Measurements from ENCODE around the gene DALRD3.
"Not testable (repeated sequence)": the region's sequence is repeated elsewhere in the genome, so short reads cannot be mapped to it uniquely, and the experiment has no call there.

DALRD3 gene

DNA sequence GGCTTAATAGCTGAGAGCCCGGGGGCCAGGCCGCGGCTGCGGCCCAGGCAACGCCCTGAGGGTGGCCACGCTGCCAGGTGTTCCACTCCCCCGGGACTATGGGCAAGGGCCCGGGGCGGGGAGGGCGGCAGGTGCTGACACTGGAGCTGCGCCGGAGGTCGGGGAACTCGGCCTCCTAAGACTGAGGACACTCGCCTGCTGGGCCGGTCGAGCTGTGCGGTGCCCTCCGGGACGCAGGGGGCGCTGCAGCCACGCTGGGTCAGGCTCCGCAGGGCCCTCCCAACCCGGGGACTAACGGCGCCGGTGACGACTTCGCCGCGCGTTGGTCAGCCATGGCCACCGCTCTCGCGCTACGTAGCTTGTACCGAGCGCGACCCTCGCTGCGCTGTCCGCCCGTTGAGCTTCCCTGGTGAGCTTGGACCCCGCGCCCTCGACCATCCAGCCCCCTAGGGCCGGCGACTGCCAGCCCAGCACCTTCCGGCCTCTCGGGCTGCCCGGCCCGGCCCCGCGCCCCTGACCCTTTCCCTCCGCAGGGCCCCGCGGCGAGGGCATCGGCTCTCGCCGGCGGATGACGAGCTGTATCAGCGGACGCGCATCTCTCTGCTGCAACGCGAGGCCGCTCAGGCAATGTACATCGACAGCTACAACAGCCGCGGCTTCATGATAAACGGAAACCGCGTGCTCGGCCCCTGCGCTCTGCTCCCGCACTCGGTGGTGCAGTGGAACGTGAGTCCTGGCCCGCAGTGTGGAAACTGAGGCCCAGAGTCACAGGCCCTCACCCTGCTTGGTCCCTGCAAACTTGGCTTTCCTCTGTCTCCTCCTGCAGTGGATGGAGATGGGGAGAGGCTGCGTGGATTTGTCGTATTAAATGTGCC is 3.7 kb upstream of the DALRD3 start, which contains the start of gene NDUFAF3:
NDUFAF3 (plus strand) TSS at position 309 of the 875 bp plus-strand sequence; CDS start at position 333, 24 bp downstream.
- DNase-seq (ENCODE audit: low read depth in 3 of 3), result peak; percentile 88 to 93 (median 89)

DNA sequence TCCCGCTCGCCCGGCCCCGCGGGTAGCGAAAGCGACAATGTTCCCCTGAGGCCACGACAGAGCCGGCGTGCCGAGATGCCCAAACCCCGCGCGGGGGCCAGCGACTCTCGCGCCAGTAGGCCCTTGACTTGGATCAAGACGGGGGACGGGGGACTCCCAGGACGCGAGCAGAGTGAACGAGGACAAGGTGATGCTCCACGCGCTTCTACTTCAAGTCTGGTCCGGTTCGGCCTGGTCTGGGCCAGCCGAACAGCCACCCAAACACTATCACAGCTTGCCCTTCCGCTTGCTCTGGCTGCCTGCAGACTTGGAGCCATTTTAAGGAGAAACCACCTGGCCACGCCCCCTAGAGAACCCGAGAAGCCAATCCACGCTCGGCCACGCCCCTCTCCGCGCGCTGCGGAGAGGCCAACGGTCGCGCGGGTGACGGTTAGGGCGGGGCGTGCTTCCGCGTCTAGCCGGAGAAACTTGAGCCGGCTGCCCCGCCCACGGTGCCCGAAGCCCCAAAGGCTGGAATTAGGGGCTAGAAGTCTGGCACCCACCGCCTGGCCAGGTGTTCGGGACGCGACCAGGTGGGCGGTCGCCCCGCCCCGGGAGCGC is 2.9 kb upstream of the DALRD3 start:
- peak; percentile 96 to 99 (median 98) for DNase-seq (ENCODE audit: low read depth in 3 of 3)

DNA sequence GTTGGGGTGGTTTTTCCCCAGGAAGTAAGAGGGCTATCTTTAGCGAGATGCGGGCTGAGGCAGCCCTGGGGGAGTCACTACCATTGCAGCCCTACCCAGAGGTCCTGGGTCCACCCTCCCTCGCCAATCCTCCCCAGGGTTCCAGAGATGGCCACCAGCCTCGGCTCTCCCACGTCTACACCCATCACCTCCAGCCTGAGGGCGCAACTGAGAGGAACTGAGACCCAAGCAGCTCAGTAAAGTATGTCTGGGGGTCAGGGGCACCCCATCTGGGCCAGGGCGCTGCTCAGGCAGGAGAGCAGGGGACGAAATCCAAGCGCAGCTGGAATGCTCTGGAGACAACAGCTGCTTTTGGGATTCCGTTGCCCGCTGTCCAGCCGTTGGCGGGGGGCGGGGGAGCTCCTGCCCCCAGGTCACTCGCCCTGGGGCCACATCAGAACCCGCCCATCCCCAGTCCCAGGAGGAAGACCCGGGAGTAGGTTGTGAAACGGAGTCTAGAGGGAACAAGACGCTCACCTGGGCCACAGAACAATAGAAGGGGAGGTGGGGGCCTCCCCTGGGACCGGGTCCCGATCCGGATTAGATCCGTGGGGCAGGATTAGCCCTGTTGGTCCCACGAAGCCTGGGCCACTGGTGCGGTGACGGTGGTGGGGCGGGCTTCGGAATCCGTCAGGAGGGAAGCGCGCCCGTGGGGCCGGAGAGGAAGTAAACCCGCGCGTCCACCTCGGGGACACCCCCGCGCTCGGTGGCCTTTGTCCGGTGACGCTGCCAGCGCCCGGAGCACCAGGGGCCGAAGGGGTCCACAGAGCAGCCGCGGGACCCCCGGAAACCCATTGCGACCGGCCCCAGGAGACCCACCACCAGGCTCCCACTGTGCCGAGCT is 2.2 kb upstream of the DALRD3 start:
- DNase-seq (ENCODE audit: low read depth in 3 of 3), result peak in 1 of 3 donors; percentile 30

DNA sequence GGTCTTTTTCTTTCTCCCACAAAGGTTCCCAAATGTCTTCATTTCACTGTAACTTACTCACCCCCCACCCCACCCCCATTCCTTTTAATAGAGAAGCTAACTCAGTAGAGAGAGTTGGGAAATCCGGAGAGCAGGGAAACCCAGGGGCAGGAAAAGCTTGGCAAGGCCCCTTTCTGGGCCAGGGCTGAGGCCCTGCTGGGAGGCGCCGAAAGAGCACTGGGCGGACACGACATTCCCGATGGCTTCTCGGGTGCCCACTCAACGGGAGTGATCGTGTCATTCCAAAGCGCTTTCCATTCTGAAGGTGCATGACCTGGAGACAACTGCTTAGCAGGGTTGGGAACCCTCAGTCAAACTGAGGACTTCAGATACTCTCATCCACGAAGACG is 1.6 kb upstream of the DALRD3 start:
- DNase-seq (ENCODE audit: low read depth in 3 of 3), result no peak

DNA sequence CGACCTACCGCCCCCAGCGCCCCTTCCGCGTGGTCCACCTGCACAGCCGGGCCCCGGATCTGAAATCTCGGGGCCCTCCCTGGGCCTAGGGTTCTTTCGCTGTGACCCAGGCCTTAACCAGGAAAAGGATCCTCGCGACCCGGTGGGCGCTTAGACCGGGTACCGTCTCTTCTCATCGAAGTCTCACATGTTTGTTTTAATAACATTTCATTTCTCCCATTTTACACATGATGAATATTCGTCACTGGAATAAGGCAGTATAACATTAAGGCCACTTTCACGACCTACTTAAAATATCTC is 277 bp upstream of the DALRD3 start:
- DNase-seq (ENCODE audit: low read depth in 3 of 3), result no peak

DNA sequence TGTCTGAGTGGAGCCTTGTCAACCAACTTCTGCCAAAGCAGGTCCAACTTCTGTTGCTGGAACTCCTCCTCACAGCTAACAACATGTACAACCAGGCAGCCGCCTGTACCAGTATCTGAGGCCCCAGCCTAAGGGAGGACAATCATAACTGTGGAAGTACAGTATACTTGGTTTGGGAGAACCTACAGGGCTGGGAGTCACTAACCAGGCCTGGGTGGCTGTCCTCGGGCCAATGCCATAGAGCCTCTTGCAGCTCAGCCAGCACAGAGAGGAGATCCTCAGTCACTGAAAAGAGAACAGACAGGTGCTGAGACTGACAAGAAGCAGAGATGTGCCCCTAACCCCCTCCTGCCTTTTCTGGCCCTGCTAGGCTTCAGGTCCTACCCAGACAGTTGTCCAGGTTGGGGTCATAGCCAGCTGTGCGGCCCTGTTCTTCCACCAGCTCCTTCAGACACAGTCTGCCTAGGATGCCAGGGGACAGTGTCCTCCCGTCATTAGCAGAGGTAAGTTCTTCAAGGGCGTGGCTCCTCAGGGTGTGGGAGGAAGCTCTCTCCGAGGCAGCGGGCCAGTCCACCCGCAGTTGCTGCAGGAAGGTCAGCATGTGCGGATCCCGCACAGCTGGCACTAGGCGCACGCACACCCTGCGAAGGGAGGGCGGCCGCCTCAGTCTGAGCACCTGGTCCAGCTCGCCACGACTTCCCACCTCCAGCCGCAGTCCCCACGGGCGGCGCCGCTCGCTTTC is 980 bp downstream of the DALRD3 start:
- DNase-seq (ENCODE audit: low read depth in 3 of 3), result no peak

DNA sequence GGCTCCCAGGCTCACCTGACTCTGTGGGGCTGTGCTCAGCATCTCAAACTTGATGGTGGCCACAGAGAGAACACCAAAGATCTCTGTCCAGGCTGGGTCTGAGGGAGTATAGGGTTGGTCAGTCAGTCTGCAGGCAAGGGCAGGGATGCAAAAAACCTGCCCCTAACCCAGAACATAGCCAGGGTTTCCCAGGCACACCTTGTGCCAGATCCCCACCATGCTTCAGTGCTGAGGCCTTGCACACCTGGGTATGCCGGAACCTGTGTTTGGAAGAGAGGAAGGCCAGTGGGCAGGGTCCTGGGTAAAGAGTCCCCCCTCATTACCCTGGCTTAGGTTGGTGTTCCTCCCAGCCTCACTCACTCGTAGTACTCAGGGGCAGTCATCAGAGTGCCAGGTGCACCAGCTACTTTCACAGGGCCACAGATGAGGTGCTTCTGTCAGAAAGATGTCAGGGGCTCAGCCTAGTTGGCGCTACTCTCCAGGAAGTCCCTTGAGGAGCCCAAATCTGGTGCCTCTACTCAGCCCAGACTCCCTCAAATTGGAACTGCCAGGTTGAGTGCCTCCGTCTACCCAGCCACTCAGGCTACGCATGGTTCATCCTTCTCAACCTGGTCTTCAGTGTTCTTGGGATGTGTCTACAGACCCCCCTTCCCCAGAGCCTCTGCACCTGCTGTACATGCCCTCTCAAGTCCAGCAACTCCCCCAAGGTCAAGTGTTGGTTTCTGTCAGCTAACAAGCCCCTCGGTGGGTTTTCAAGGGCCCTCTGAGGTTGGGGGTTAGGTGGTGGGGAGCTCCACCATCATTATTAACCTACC is 1.8 kb downstream of the DALRD3 start:
- DNase-seq (ENCODE audit: low read depth in 3 of 3), result no peak

DNA sequence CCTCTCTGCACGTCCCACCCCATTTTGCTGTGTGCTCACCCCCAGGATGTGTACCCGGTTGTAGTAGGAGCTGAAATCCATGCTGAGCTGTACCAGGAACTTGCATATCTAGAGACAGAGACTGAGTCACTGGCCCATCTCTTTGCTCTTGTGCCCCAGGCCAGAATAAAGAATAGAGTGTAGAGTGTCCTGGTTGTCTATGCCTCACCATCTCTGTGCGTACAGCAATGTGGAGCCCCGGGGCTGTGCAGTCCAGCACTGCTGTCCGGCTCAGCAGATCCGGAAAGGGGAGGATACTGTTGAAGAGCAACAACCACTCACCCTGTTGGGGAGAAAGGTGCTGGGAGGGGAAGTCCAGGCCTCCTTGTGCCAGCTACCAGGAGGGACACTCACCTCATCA is 2.6 kb downstream of the DALRD3 start:
- no peak for DNase-seq (ENCODE audit: low read depth in 3 of 3)

DNA sequence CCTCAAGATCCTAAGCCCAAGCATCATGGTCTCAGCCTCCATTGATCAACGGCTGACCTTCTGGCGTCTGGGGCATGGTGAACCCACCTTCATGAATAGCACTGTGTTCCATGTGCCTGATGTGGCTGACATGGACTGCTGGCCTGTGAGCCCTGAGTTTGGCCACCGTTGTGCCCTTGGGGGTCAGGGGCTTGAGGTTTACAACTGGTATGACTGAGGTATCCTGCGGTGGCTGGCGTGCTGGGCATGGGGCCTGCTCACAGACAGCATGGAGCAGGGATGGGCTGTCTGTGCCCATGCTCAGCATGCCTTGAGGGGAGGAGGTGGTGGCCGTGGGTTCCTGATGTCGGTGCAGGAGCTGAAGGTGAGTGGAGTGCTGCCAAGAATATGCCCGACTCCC is 3.3 kb downstream of the DALRD3 start:
- no peak for DNase-seq (ENCODE audit: low read depth in 3 of 3)

DNA sequence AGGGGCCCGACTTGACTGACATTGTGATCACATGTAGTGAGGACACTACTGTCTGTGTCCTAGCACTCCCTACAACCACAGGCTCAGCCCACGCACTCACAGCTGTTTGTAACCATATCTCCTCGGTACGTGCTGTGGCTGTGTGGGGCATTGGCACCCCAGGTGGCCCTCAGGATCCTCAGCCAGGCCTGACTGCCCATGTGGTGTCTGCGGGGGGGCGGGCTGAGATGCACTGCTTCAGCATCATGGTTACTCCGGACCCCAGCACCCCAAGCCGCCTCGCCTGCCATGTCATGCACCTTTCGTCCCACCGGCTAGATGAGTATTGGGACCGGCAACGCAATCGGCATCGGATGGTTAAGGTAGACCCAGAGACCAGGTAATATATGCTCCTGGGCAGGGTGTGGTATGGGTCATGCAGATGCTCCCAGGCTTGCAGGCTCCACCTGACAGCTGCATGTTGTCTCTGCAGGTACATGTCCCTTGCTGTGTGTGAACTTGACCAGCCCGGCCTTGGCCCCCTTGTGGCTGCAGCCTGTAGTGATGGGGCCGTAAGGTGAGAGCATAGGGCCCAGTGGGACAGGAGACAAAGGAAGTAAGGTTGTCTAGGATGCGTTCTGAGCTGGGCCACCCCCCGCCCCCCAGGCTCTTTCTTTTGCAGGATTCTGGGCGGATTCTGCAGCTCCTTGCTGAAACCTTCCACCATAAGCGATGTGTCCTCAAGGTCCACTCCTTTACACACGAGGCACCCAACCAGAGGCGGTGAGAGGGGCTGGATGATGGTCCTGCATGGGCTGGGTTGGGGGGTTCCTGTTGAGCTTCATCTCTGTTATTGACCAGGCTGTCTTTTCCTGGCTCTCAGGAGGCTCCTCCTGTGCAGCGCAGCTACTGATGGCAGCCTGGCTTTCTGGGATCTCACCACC is 4.4 kb downstream of the DALRD3 start:
- DNase-seq (ENCODE audit: low read depth in 3 of 3), result no peak

DNA sequence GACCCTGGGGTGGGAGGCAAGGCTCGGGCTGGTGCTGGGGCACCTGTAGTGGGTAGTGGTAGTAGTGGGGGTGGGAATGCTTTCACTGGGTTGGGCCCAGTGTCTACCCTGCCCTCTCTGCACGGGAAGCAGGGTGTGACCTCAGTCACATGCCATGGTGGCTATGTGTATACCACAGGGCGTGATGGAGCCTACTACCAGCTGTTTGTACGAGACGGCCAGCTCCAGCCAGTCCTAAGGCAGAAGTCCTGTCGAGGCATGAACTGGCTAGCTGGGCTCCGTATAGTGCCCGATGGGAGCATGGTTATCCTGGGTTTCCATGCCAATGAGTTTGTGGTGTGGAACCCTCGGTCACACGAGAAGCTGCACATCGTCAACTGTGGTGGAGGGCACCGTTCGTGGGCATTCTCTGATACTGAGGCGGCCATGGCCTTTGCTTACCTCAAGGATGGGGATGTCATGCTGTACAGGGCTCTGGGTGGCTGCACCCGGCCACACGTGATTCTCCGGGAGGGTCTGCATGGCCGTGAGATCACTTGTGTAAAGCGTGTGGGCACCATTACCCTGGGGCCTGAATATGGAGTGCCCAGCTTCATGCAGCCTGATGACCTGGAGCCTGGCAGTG is 5.2 kb downstream of the DALRD3 start:
- no peak for DNase-seq (ENCODE audit: low read depth in 3 of 3)

DNA sequence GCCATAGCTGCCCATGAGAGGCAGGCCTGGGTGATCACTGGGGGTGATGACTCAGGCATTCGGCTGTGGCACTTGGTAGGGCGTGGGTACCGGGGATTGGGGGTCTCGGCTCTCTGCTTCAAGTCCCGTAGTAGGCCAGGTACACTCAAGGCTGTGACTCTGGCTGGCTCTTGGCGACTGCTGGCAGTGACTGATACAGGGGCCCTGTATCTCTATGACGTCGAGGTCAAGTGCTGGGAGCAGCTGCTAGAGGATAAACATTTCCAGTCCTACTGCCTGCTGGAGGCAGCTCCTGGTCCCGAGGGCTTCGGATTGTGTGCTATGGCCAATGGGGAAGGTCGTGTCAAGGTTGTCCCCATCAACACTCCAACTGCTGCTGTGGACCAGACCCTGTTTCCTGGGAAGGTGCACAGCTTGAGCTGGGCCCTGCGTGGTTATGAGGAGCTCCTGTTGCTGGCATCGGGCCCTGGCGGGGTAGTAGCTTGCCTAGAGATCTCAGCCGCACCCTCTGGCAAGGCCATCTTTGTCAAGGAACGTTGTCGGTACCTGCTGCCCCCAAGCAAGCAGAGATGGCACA is 5.9 kb downstream of the DALRD3 start:
- DNase-seq (ENCODE audit: low read depth in 3 of 3), result no peak

DNA sequence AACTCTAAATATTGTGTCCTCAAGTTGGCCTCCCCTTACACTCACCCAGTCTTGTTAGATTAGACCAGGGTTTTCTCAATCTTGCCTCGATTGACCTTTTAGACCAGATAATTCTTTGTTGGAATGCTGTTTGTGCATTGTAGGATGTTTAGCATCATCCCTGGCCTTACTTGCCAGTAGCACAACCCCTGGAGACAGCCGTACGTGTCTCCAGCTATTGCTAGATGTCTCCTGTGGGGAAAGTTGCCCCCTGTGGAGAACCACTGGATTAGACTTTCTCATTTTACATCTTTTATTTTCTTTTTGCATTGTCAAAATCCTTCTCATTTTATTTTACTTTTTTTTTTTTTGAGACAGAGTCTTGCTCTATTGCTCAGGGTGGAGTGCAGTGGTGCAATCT is 9.0 kb downstream of the DALRD3 start:
- no peak for DNase-seq (ENCODE audit: low read depth in 3 of 3)

DNA sequence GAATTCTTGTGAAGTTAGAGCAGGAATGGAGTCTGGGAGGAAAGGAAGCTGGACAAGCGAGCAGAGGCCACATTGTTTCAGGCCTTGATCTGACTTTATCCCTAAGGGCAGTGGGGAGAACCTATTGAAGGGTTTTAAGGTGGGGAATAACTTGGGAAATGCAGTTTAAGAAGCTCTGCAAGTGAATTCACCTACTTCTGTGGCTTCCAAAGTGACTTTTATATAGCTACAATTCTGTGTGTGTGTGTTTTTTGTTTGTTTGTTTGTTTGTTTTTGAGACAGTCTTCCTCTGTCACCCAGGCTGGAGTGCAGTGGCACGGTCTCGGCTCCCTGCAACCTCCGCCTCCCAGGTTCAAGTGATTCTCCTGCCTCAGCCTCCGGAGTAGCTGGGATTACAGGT is 9.8 kb downstream of the DALRD3 start:
- DNase-seq (ENCODE audit: low read depth in 3 of 3), result not testable (repeated sequence)

DNA sequence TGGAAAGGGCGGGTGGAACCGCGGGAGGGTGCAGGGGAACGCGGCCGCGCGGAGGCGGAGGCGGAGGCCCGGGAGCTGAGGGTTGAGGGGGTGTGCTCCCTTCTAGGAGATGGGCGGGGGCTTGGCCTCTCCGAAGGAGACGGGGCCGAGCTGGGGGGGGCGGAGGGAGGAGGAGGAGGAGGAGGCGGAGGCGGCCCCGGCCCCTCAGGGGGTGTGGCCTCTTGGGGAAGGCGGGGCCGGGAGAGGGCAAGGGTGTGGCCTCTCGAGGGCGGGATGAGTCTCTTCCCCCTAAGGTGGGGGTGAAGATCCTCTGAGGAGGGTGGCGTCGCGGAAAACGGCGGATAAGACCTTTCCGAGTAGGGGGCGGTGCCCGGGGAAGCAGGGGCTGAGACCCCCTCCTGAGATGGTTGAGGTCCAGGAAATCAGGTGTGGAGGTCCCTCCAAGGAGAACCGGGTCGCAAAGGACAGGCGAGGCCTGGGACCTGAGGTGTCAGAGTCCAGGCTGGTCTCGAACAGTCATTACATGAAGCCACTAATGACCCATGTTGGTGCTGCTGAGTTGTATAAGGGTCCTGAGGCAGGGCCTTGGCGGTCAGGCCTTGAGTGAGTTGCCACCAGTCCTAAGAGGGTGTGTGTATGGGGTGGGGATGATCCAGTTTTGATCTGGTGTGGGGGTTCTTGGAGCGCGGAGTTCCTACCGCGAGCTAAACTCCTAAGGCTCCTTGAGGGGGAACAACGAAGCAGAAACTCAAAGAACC is 10.4 kb downstream of the DALRD3 start:
- DNase-seq (ENCODE audit: low read depth in 3 of 3), result peak; percentile 72 to 89 (median 80)

DNA sequence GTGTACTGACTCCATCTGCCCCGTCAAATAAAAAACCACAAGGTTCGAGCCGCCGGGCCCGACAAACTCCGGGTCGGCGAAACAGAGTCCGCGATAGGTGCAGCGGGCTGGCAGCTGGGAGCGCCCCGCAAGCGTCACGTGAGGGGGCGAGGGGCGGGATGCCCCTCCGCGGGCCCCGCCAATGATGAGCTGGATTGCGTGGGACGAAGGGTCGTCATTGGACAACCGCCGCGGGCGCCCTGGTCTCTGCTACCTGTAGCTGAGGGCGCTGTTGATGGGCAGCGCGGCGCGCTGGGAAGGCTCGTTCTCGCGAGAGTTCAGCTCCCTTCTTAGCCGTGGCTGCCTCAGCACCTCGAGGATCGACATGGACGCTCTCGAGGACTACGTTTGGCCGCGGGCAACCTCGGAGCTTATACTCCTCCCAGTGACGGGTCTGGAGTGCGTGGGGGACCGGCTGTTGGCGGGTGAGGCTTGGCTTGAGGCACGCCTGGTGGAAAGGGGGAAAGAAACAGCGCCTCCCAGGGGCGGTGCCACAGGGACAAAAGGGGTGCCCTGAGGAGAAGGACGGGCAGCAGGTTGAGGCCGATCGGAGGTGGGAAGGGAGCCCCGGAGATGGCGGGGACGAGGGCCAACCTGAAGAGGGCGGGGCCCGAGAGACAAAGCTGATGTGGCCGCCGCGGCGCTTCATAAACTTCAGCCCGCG is 11.2 kb downstream of the DALRD3 start, which contains the start of gene WDR6:
WDR6 (plus strand) TSS at position 324 of the 703 bp plus-strand sequence; CDS start at position 365, 41 bp downstream.
- DNase-seq (ENCODE audit: low read depth in 3 of 3), result peak; percentile 97 to 98 (median 98)

DNA sequence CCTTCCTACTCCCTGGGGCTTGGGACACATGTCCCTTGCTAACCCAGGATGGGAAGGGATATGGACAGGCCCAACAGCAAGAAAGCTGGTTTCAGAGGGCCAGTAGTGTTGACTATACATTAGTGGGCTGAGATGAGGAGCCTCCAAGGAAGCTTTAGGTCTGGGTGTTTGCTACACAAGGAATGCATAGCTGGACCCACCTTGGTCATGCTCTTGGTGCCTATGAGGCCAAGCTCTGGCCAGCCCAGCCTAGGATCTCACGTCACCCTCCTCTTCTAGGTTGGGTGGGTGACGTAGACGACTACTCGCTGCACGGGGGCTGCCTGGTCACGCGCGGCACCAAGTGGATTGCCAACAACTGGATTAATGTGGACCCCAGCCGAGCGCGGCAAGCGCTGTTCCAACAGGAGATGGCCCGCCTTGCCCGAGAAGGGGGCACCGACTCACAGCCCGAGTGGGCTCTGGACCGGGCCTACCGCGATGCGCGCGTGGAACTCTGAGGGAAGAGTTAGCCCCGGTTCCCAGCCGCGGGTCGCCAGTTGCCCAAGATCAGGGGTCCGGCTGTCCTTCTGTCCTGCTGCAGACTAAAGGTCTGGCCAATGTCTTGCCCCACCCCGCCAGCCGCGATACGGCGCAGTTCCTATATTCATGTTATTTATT is 11.8 kb downstream of the DALRD3 start:
- DNase-seq (ENCODE audit: low read depth in 3 of 3), result no peak

All from stimulated activated CD4-positive, alpha-beta T cell treated with anti-CD3 and anti-CD28 coated beads, TNF-alpha, amount 100 ng/mL, for 48 hours (primary cell).